Activated CD8-positive, alpha-beta memory T cell treated with anti-CD3 and anti-CD28 coated beads, Interleukin-2, amount 50 U/mL, for 48 hours (primary cell): ENCODE measurements around the gene FAM217A.
A peak's percentile ranks its signal among the peaks of the same experiment; 100 is the strongest.

Source experiments
- DNase-seq: peaks from one replicate; pipeline ENCODE4 v3.0.0-alpha.2; 2020

FAM217A gene

DNA sequence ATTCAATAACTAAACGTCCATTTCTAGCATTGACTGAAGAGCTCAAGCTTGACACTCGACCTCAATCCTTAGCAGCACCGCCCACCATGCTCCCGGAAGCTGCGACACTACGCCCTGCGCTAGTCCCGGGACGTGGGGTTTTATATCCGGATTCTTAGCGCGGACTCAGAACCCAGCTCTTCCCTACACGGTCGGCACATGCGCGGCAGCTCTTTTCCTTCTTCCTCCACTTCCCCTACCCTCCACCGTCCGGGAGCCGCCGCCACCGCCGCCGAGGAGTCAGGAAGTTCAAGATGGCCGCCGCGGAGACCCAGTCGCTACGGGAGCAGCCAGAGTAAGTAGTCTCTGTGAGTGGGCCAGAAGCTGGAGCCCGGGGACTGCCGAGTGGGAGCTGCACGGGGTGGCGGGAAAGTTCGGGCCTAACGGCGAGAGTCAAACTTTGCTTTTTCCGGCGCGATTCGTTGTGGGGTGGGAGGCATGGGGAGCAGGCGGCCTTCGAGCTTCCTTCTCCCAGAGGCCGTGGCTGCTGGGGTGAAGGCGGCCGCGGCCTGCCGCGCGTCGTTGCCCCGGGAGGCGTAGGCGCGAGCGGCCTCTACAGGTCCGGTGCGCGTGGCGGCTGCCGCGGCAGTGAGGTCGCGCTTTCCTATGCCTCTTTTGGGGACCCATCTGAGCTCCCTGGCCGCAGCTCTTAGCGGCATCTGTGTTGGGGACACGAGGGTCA lies 57.6 kb downstream of the FAM217A start:
- DNase-seq = peak; percentile 93

DNA sequence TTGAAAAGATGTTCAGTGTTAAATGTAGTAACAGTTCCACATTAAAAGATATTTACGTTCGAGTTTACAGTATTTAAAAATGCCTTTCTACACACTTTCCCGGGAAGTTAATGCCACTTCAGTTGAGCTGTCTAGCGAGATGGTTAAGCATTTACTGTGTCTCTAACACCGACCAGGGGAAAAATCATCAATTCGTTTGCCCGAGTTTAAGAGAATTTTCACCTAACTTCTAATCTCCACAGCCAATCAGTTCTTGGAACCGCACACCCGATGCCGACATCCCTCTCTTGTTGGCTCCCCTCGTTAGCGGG lies 58.2 kb downstream of the FAM217A start:
- no peak for DNase-seq

DNA sequence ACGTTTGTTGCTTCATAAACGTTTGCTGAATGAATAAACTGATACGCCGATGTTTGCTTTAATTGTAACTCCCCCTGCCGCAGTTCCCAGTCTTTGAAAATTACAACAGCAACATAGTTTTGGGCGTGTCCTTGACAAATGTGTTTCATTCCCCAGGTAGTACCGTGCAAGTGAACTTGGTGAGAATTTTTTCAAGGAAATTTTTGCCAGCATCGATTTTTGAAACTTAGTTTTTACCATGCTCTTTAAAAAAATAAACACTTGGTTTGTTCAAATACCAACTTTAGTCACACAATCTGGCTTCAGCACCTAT lies 60.1 kb downstream of the FAM217A start:
- DNase-seq = no peak
